K562 (cell line): ENCODE measurements around the gene SH3PXD2B. TPM values are rescaled to one million over a fixed set of nuclear protein-coding genes. Genes with fewer than 3 reads are reported as not detected.

Experiments used
- ATAC-seq: fragments of 200-7000 bp; cut with Tn5 transposase; 3 replicates; pipeline ENCODE4 v1.9.1; 2020; ENCODE audit warnings: moderate library complexity
- BruUV-seq: library from RNA; stranded (reverse); fragments of 400-500 nt; replicated peaks from 2 replicates; lab custom pipeline; 2021; lab: Mats Ljungman, UMichigan
- CTCF ChIA-PET: fragments of 300-600 bp; formaldehyde crosslinking; extraction: SDS; loops from one replicate; lab custom pipeline; 2021; ENCODE audit warnings: low intra/inter-chr PET ratio; lab: Yijun Ruan, JAX
- POLR2A ChIA-PET: fragments of 300-600, 350-650 bp; sonication (Branson Sonifier 250); formaldehyde crosslinking; extraction: SDS; loops from one replicate; lab custom pipeline; 2021; ENCODE audit warnings: antibody characterized with exemption, inconsistent platforms; lab: Yijun Ruan, JAX
- DNase-seq, 4 experiments: peaks; one replicate each; pipeline versions ENCODE4 v3.0.0 to v3.0.0-alpha.2; 2011 to 2018; ENCODE audit warnings: low spot score in 3 of 4, mixed read lengths in 3 of 4; ENCODE audit errors: extremely low read depth in 1 of 4
- FAIRE-seq: peaks from 2 replicates; lab custom pipeline; 2011; peaks lifted over from hg19 to GRCh38; lab: Jason Lieb, UNC
- H2AFZ ChIP-seq: 2 replicates; pipeline ENCODE4 v1.6.0; 2011; ENCODE audit warnings: low read depth, low read length, control low read depth, inconsistent platforms
- H3K27ac ChIP-seq: fragments of 200-600 bp; 3 replicates; pipeline ENCODE4 v1.8.0; 2011; ENCODE audit warnings: low read depth, mild to moderate bottlenecking, control low read depth, inconsistent platforms, low read length, moderate library complexity, mixed read lengths; ENCODE audit errors: extremely low read depth
- H3K27me3 ChIP-seq, 2 experiments: fragments of 300-600 bp in 1 of 2; 2 replicates in 1 of 2; 3 replicates in 1 of 2; pipeline versions ENCODE4 v1.6.0 to v1.8.0; 2011; ENCODE audit warnings: inconsistent platforms in 2 of 2, low read length in 2 of 2, mild to moderate bottlenecking in 1 of 2, mixed read lengths in 1 of 2, moderate library complexity in 1 of 2; ENCODE audit not compliant: control insufficient read depth in 2 of 2, insufficient read depth in 2 of 2
- H3K36me3 ChIP-seq: fragments of 300-600 bp; 3 replicates; pipeline ENCODE4 v1.8.0; 2011; ENCODE audit warnings: mild to moderate bottlenecking, low read length, inconsistent platforms; ENCODE audit not compliant: control insufficient read depth, insufficient read depth
- H3K4me1 ChIP-seq, 2 experiments: fragments of 200-600 bp in 1 of 2; replicated peaks in 1 of 2; 2 replicates in 1 of 2; 3 replicates in 1 of 2; pipeline versions ENCODE4 v1.5.1 to v1.8.0; 2011; ENCODE audit warnings: inconsistent platforms in 2 of 2, low read length in 2 of 2, mild to moderate bottlenecking in 1 of 2, mixed read lengths in 1 of 2, moderate library complexity in 1 of 2; ENCODE audit not compliant: control insufficient read depth in 2 of 2, insufficient read depth in 2 of 2
- H3K4me2 ChIP-seq: 2 replicates; pipeline ENCODE4 v1.6.1; 2011; ENCODE audit warnings: low read length, control low read depth, inconsistent platforms, mixed read lengths; ENCODE audit not compliant: insufficient read depth
- H3K4me3 ChIP-seq: fragments of 200-600 bp; sonication (generic), shearing (Covaris generic); 2 replicates; pipeline ENCODE4 v1.5.1; 2016; ENCODE audit warnings: control low read depth, inconsistent platforms
- H3K79me2 ChIP-seq: fragments of 200-600 bp; 3 replicates; pipeline ENCODE4 v1.8.0; 2011; ENCODE audit warnings: low read length, inconsistent platforms; ENCODE audit not compliant: control insufficient read depth, insufficient read depth
- H3K9ac ChIP-seq, 2 experiments: 2 replicates each; pipeline versions ENCODE4 v1.6.0 to v1.6.1; 2011; ENCODE audit warnings: low read depth in 2 of 2, low read length in 2 of 2, control low read depth in 1 of 2, inconsistent platforms in 1 of 2, mild to moderate bottlenecking in 1 of 2, mixed read lengths in 1 of 2; ENCODE audit not compliant: insufficient read depth in 1 of 2
- H3K9me1 ChIP-seq: one replicate; pipeline ENCODE4 v1.6.0; 2011; ENCODE audit warnings: inconsistent platforms, mild to moderate bottlenecking, low read length, moderate library complexity; ENCODE audit not compliant: control insufficient read depth, insufficient read depth
- H3K9me3 ChIP-seq: replicated peaks from 2 replicates; pipeline ENCODE4 v1.5.1; 2011; ENCODE audit warnings: low read depth, low read length, inconsistent platforms; ENCODE audit not compliant: control insufficient read depth, insufficient read depth
- H4K20me1 ChIP-seq: replicated peaks from 2 replicates; pipeline ENCODE4 v1.6.1; 2011; ENCODE audit warnings: low read length, inconsistent platforms, mixed read lengths; ENCODE audit not compliant: control insufficient read depth, insufficient read depth
- AFF1 ChIP-seq, 2 experiments: fragments of 450-650 bp; IDR thresholded peaks; 2 replicates each; pipeline ENCODE4 v1.6.1; 2018; ENCODE audit warnings: mild to moderate bottlenecking in 2 of 2, low read depth in 1 of 2; ENCODE audit not compliant: partially characterized antibody in 2 of 2
- CEBPB ChIP-seq: fragments of 450-650 bp; IDR thresholded peaks from 2 replicates; pipeline ENCODE4 v1.6.1; 2016; ENCODE audit warnings: missing genetic modification characterization, missing compliant biosample characterization
- CEBPG ChIP-seq, 3 experiments: fragments of 200-800 bp in 1 of 3; sonication (Bioruptor generic) in 1 of 3; sonication (generic) in 1 of 3; formaldehyde crosslinking in 1 of 3; IDR thresholded peaks in 2 of 3; conservative IDR thresholded peaks in 1 of 3; 2 replicates each; pipeline versions ENCODE4 v1.6.1 to v1.8.0; 2016 to 2022; ENCODE audit warnings: missing compliant biosample characterization in 2 of 3, missing genetic modification characterization in 2 of 3, mild to moderate bottlenecking in 1 of 3, missing genetic modification reagents in 1 of 3
- CHD2 ChIP-seq: IDR thresholded peaks from 2 replicates; pipeline ENCODE4 v1.6.1; 2011; ENCODE audit warnings: low read depth, low read length
- EP400 ChIP-seq: fragments of 450-650 bp; IDR thresholded peaks from 2 replicates; pipeline ENCODE4 v1.6.1; 2017; ENCODE audit warnings: antibody characterized with exemption, mild to moderate bottlenecking, moderate library complexity
- HDAC6 ChIP-seq: IDR thresholded peaks from 2 replicates; pipeline ENCODE4 v1.6.1; 2012; ENCODE audit warnings: low read depth, mild to moderate bottlenecking, control low read depth, inconsistent platforms, low read length, moderate library complexity
- NRF1 ChIP-seq, 2 experiments: fragments of 450-650 bp; IDR thresholded peaks in 1 of 2; conservative IDR thresholded peaks in 1 of 2; 2 replicates each; pipeline ENCODE4 v1.6.1; 2014; ENCODE audit warnings: mild to moderate bottlenecking in 2 of 2
- RBM39 ChIP-seq: fragments of 200-400 bp; formaldehyde crosslinking; optimal IDR thresholded peaks from 2 replicates; pipeline ENCODE3; 2018; ENCODE audit warnings: low read depth, low read length
- RFX5 ChIP-seq: IDR thresholded peaks from 2 replicates; pipeline ENCODE4 v1.6.1; 2011; ENCODE audit warnings: low read depth, mild to moderate bottlenecking, improper control_type of control experiment, low read length
- ZKSCAN1 ChIP-seq: fragments of 150-350 bp; IDR thresholded peaks from 2 replicates; pipeline ENCODE4 v1.6.1; 2016; ENCODE audit warnings: low read depth, low read length
- ZNF174 ChIP-seq: fragments of 250-450 bp; sonication (Bioruptor Pico); IDR thresholded peaks from 2 replicates; pipeline ENCODE4 v1.4.0; 2020; ENCODE audit warnings: mild to moderate bottlenecking
- ZNF589 ChIP-seq: fragments of 200-800 bp; sonication (Bioruptor generic); IDR thresholded peaks from 2 replicates; pipeline ENCODE4 v1.6.1; 2016; ENCODE audit warnings: low read depth, missing genetic modification characterization, missing compliant biosample characterization
- ZNF76 ChIP-seq: fragments of 250-450 bp; sonication (Bioruptor Pico); IDR thresholded peaks from 2 replicates; pipeline ENCODE4 v1.4.0; 2020; ENCODE audit warnings: mild to moderate bottlenecking, moderate library complexity, borderline replicate concordance
- ZSCAN29 ChIP-seq: fragments of 450-650 bp; IDR thresholded peaks from 2 replicates; pipeline ENCODE4 v1.6.1; 2017
- WGBS: fragments of 100-300 bp; shearing (Covaris generic); methylation state at CpG from one replicate; pipeline ENCODE4 v1.1.6; 2016; ENCODE audit warnings: low coverage, mixed read lengths; ENCODE audit not compliant: insufficient coverage; ENCODE audit errors: missing lambda C conversion rate; 5-methylcytosine and 5-hydroxymethylcytosine counted together
- in situ Hi-C: fragments of 300-500 bp; cut with MboI; formaldehyde crosslinking; loops from 4 replicates; pipeline ENCODE4 v1.15.0; 2018; ENCODE audit warnings: inconsistent platforms, mixed read lengths
- intact Hi-C: fragments of 100-400 bp; cut with micrococcal nuclease; formaldehyde crosslinking; loops from 2 replicates; pipeline ENCODE4 v1.14.2; 2022
- polyA plus RNA-seq, 8 experiments: library from polyadenylated mRNA; depleted of rRNA in 4 of 8; stranded (reverse) in 5 of 8; unstranded in 3 of 8; fragments of >200 nt; fragmentation: Nextera tagmentation in 2 of 8; fragmentation: Illumina TruSeq in 1 of 8; extraction: Ambion mirVana in 2 of 8; extraction: Trizol in 1 of 8; gene quantifications; 2 replicates each; pipeline versions ENCODE4 v1.2.1 to v1.2.3, GENCODE V29; 2011 to 2014; ENCODE audit warnings: inconsistent platforms in 1 of 8, missing spikeins in 1 of 8
- total RNA-seq, 7 experiments: library from RNA; depleted of rRNA in 6 of 7; stranded (reverse); fragments of >200 nt in 6 of 7; fragmentation: Illumina TruSeq in 2 of 7; extraction: Trizol in 2 of 7; gene quantifications; 2 replicates each; pipeline versions ENCODE4 v1.2.1 to v1.2.3, GENCODE V29; 2011 to 2021; ENCODE audit warnings: low replicate concordance in 1 of 7
- TF ChIP-seq, protein P1 (sequence below): sonication (generic); formaldehyde crosslinking; IDR thresholded peaks from 2 replicates; pipeline ENCODE4 v1.8.1; 2022; ENCODE audit warnings: missing genetic modification reagents

The SH3PXD2B gene
- total and polyA plus RNA-seq, 9 of the 15 experiments (the other 6 are each of a cell fraction or from before 2014, with no cell fraction given): 0.04 to 0.66 (median 0.19) TPM

DNA sequence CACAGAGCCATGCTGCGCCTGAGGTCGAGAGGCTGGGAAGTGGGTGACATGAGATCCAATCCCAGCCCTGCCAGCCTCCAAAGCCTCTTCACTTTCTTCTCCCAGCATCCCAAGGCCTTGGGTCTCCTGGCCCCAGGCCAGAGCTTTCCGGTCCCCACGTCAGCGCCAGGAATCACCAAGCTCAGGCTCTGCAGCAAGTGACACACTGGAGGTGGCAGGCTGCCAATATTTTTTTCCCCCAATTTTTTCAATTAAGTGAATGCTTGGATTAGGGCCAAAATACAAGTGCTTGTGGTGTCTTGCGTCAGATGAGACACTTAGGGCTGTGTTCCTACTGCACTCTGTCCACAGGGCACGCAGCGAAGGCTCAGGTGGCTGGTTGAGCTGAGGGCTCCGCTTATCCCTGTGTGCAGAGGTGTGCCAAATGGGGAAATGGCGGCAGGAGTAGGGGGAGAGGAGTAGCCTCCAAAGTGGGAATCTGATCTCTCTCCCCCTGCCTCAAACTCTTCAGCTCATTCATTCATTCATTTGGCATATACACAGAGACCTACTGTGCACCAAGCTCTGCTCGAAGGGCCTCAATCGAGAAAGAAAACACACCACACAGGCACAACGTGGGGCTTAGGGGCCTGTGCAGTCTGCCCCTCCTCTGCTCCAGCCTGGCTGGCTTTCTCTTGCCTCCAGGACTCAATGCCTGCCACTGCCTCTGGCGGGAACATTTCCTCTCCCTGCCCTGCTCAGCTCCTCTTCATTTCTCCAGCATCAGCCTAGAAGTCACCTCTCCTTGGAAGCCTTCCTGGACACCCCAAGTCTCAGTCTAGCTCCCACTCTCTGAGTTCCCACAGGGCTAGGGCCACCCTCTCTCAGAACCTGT lies 16.6 kb downstream of the SH3PXD2B start (continued):
- TF ChIP-seq ZNF589 (CRISPR knock-in tag) (peak; percentile 69; the same call in 1 of the 2 replicates), CEBPB (tag) (0 out of 2 replicates have a peak, but pooled peaks have one; percentile 22), NRF1 (conservative IDR thresholded peaks at IDR 0.05 in 1 of 2, IDR thresholded peaks at IDR 0.05 in 1 of 2) (0 out of 4 replicates have a peak, but pooled peaks of 1 of the 2 experiments have one; percentile 16), RBM39 (no peak), CEBPG (CRISPR knock-in tag; IDR thresholded peaks at IDR 0.05) (no peak), CEBPG (tag; conservative IDR thresholded peaks at IDR 0.05 in 1 of 2, IDR thresholded peaks at IDR 0.05 in 1 of 2) (peak; percentile 73 to 74), ZKSCAN1 (no peak), ZNF174 (CRISPR knock-in tag) (no peak)

GRCh38 chr5:172436879-172437369 lies 17.4 kb downstream of the SH3PXD2B start:
- H3K4me1 ChIP-seq: peaks cover 0 to 6% of the 10 kb centered on the region in 2 experiments; a peak in 4 of 5 replicates
- FAIRE-seq (no peak), ATAC-seq (no peak), DNase-seq (no peak)
- H3K27me3 ChIP-seq: peaks cover 31 to 84% of the 10 kb centered on the region in 2 experiments
- no peaks in the 10 kb centered on the region for H3K36me3 ChIP-seq
- H3K4me3 ChIP-seq: no peak overlapping the region
- no peak overlapping the region for H3K27ac ChIP-seq
- no peak overlapping the region for H3K9ac ChIP-seq
- H3K9me3 ChIP-seq: no peaks in the 10 kb centered on the region
- intact Hi-C loops: no loop called here
- no peak overlapping the region for H3K4me2 ChIP-seq
- WGBS: 5% methylated on average over 9 of the region's 9 CpGs
- ChIA-PET POLR2A (interaction anchor here (1.1 kb wide), 1 partner anchor 15 kb away, joined by 3 read pairs; no protein-coding TSS in a partner anchor), CTCF (no interaction called here)
- no peaks in the 10 kb centered on the region for H3K9me1 ChIP-seq
- no TSS peak for BruUV-seq
- in situ Hi-C loops: no loop called here
- no peaks in the 10 kb centered on the region for H3K79me2 ChIP-seq
- no peak overlapping the region for H2AFZ ChIP-seq
- peaks cover 7% of the 10 kb centered on the region; the same call in 1 of the 2 replicates for H4K20me1 ChIP-seq
- no peak for TF ChIP-seq RFX5
- no peak for TF ChIP-seq ZSCAN29
- TF ChIP-seq HDAC6: no peak
- TF ChIP-seq EP400: no peak
- no peak for TF ChIP-seq CHD2
- TF ChIP-seq, protein P1, sequence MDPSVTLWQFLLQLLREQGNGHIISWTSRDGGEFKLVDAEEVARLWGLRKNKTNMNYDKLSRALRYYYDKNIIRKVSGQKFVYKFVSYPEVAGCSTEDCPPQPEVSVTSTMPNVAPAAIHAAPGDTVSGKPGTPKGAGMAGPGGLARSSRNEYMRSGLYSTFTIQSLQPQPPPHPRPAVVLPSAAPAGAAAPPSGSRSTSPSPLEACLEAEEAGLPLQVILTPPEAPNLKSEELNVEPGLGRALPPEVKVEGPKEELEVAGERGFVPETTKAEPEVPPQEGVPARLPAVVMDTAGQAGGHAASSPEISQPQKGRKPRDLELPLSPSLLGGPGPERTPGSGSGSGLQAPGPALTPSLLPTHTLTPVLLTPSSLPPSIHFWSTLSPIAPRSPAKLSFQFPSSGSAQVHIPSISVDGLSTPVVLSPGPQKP (CRISPR knock-in tag): no peak
- no peak for TF ChIP-seq ZNF76 (CRISPR knock-in tag)
- no peak for TF ChIP-seq AFF1 (IDR thresholded peaks at IDR 0.05; ENCODE audit: low read depth in 1 of 2, partially characterized antibody in 2 of 2)
